GM21423 (cell line): ENCODE data around the gene ALDOA.
"Not testable (repeated sequence)": the region's sequence is repeated elsewhere in the genome, so short reads cannot be mapped to it uniquely, and the experiment has no call there.

Source experiments
- ATAC-seq: cut with Tn5 transposase; IDR thresholded peaks from one replicate; pipeline ENCODE4 v1.9.1; 2021; ENCODE audit warnings: mild to moderate bottlenecking, moderate library complexity; ENCODE audit not compliant: unreplicated experiment

ALDOA gene

GRCh38 chr16:30065102-30065942 is at the start of gene ALDOA:
Gene ALDOA, plus strand, starts transcription at chr16:30065760. Its CDS starts 1,138 bp downstream, at chr16:30066898.
- ATAC-seq, result peak; percentile 77

GRCh38 chr16:30016555-30017276 is 48.8 kb upstream of the ALDOA start:
- no peak for ATAC-seq

GRCh38 chr16:30017277-30017656 is 48.3 kb upstream of the ALDOA start:
- no peak for ATAC-seq

GRCh38 chr16:30017937-30018336 is 47.6 kb upstream of the ALDOA start:
- not testable (repeated sequence) for ATAC-seq

GRCh38 chr16:30018731-30019158 is 46.8 kb upstream of the ALDOA start:
- no peak for ATAC-seq

GRCh38 chr16:30022887-30023286 is 42.7 kb upstream of the ALDOA start, which contains the start of gene C16orf92:
Gene C16orf92, plus strand, starts transcription at chr16:30023198. Its CDS starts 143 bp downstream, at chr16:30023341.
- no peak for ATAC-seq

- ATAC-seq, result no peak
Measured at GRCh38 chr16:30023586-30023985, 42.0 kb upstream of the ALDOA start.

GRCh38 chr16:30024451-30024850 is 41.1 kb upstream of the ALDOA start:
- no peak for ATAC-seq

- ATAC-seq, result no peak
Measured at GRCh38 chr16:30025156-30025555, 40.4 kb upstream of the ALDOA start.

GRCh38 chr16:30025574-30025973 is 40.0 kb upstream of the ALDOA start:
- no peak for ATAC-seq

GRCh38 chr16:30026449-30026848 is 39.1 kb upstream of the ALDOA start:
- no peak for ATAC-seq

- ATAC-seq, result no peak
Measured at GRCh38 chr16:30027588-30028437, 37.7 kb upstream of the ALDOA start.

GRCh38 chr16:30028438-30029076 is 37.0 kb upstream of the ALDOA start:
- no peak for ATAC-seq

- no peak for ATAC-seq
Measured at GRCh38 chr16:30030011-30030685, 35.4 kb upstream of the ALDOA start.

GRCh38 chr16:30030841-30031413 is 34.6 kb upstream of the ALDOA start, which contains the start of gene TLCD3B:
Gene TLCD3B, minus strand, starts transcription at chr16:30031271. Its CDS starts 744 bp downstream, at chr16:30030527.
- no peak for ATAC-seq

GRCh38 chr16:30031477-30031918 is 34.1 kb upstream of the ALDOA start:
- ATAC-seq, result no peak

- no peak for ATAC-seq
Measured at GRCh38 chr16:30032083-30032819, 33.3 kb upstream of the ALDOA start.

GRCh38 chr16:30033270-30033669 is 32.3 kb upstream of the ALDOA start:
- no peak for ATAC-seq

- no peak for ATAC-seq
Measured at GRCh38 chr16:30040221-30040620, 25.3 kb upstream of the ALDOA start.
